ENCODE measurements around the gene PDZD2.

GRCh38 chr5:31854181-31855133 is 215.5 kb downstream of the PDZD2 start:
- TF ChIP-seq, protein P1, sequence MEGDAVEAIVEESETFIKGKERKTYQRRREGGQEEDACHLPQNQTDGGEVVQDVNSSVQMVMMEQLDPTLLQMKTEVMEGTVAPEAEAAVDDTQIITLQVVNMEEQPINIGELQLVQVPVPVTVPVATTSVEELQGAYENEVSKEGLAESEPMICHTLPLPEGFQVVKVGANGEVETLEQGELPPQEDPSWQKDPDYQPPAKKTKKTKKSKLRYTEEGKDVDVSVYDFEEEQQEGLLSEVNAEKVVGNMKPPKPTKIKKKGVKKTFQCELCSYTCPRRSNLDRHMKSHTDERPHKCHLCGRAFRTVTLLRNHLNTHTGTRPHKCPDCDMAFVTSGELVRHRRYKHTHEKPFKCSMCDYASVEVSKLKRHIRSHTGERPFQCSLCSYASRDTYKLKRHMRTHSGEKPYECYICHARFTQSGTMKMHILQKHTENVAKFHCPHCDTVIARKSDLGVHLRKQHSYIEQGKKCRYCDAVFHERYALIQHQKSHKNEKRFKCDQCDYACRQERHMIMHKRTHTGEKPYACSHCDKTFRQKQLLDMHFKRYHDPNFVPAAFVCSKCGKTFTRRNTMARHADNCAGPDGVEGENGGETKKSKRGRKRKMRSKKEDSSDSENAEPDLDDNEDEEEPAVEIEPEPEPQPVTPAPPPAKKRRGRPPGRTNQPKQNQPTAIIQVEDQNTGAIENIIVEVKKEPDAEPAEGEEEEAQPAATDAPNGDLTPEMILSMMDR (IDR thresholded peaks at IDR 0.05): no peak
- TF ChIP-seq POLR2A (IDR thresholded peaks at IDR 0.05) (no peak), POLR2AphosphoS5 (IDR thresholded peaks at IDR 0.05) (no peak), EP300 (IDR thresholded peaks at IDR 0.05) (no peak)

Measured in suprapubic skin (tissue), 4 donors.